H9 (cell line): ENCODE results near the gene KRT15. TPM values are rescaled to one million over a fixed set of nuclear protein-coding genes. Genes with fewer than 3 reads are reported as not detected.

Source experiments
- DNase-seq: peaks from one replicate; pipeline ENCODE4 v3.0.0-alpha.2; 2017
- H2AFZ ChIP-seq: one replicate; pipeline ENCODE4 v1.6.1; 2013; ENCODE audit warnings: mild to moderate bottlenecking, low read length, control low read depth, moderate library complexity
- H2AK5ac ChIP-seq: 2 replicates; pipeline ENCODE4 v1.6.1; 2013; ENCODE audit warnings: low read length, control low read depth, mixed read lengths; ENCODE audit not compliant: insufficient read length
- H2BK120ac ChIP-seq: one replicate; pipeline ENCODE4 v1.6.1; 2013; ENCODE audit warnings: low read depth, mild to moderate bottlenecking, low read length, control low read depth, inconsistent platforms; ENCODE audit not compliant: poor library complexity, severe bottlenecking
- H2BK12ac ChIP-seq: 2 replicates; pipeline ENCODE4 v1.6.1; 2013; ENCODE audit warnings: low read length, control low read depth, mixed read lengths, low read depth; ENCODE audit not compliant: insufficient read length
- H2BK15ac ChIP-seq: 2 replicates; pipeline ENCODE4 v1.6.1; 2013; ENCODE audit warnings: low read depth, low read length, control low read depth
- H2BK20ac ChIP-seq: one replicate; pipeline ENCODE4 v1.6.1; 2013; ENCODE audit warnings: low read depth, mild to moderate bottlenecking, low read length, control low read depth, inconsistent platforms; ENCODE audit not compliant: poor library complexity, severe bottlenecking
- H2BK5ac ChIP-seq: 2 replicates; pipeline ENCODE4 v1.6.1; 2013; ENCODE audit warnings: low read length, control low read depth, mixed read lengths; ENCODE audit not compliant: insufficient read length
- H3K14ac ChIP-seq: 2 replicates; pipeline ENCODE4 v1.6.1; 2013; ENCODE audit warnings: low read length, control low read depth; ENCODE audit not compliant: insufficient read depth
- H3K18ac ChIP-seq: 2 replicates; pipeline ENCODE4 v1.6.1; 2013; ENCODE audit warnings: low read depth, mild to moderate bottlenecking, mixed read lengths, low read length, control low read depth; ENCODE audit not compliant: insufficient read length
- H3K23ac ChIP-seq: 2 replicates; pipeline ENCODE4 v1.6.1; 2013; ENCODE audit warnings: low read length, control low read depth, mixed read lengths, low read depth; ENCODE audit not compliant: insufficient read length
- H3K23me2 ChIP-seq: 2 replicates; pipeline ENCODE4 v1.6.1; 2013; ENCODE audit warnings: low read depth, mild to moderate bottlenecking, mixed read lengths, low read length, control low read depth; ENCODE audit not compliant: insufficient read length, poor library complexity, severe bottlenecking
- H3K27ac ChIP-seq: 2 replicates; pipeline ENCODE4 v1.5.1; 2013; ENCODE audit warnings: low read length, control low read depth, mixed read lengths, low read depth; ENCODE audit not compliant: insufficient read length
- H3K27me3 ChIP-seq: 2 replicates; pipeline ENCODE4 v1.6.1; 2013; ENCODE audit warnings: low read length, control low read depth, inconsistent platforms; ENCODE audit not compliant: insufficient read depth
- H3K4ac ChIP-seq: 2 replicates; pipeline ENCODE4 v1.6.1; 2013; ENCODE audit warnings: low read depth, mild to moderate bottlenecking, control low read depth, inconsistent platforms, low read length, moderate library complexity
- H3K4me1 ChIP-seq: 2 replicates; pipeline ENCODE4 v1.6.1; 2013; ENCODE audit warnings: low read length, control low read depth, inconsistent platforms; ENCODE audit not compliant: insufficient read depth
- H3K4me2 ChIP-seq: 2 replicates; pipeline ENCODE4 v1.6.1; 2013; ENCODE audit warnings: low read length, control low read depth, mixed read lengths; ENCODE audit not compliant: insufficient read length, insufficient read depth
- H3K56ac ChIP-seq: 2 replicates; pipeline ENCODE4 v1.6.1; 2013; ENCODE audit warnings: low read depth, mild to moderate bottlenecking, mixed read lengths, low read length, control low read depth; ENCODE audit not compliant: insufficient read length
- H3K79me1 ChIP-seq: 2 replicates; pipeline ENCODE4 v1.6.1; 2013; ENCODE audit warnings: low read depth, mild to moderate bottlenecking, moderate library complexity, low read length, control low read depth, inconsistent platforms; ENCODE audit not compliant: insufficient read depth, poor library complexity, severe bottlenecking
- H3K79me2 ChIP-seq: 2 replicates; pipeline ENCODE4 v1.6.1; 2013; ENCODE audit warnings: low read length, control low read depth, inconsistent platforms; ENCODE audit not compliant: insufficient read depth
- H3K9ac ChIP-seq: 2 replicates; pipeline ENCODE4 v1.6.1; 2013; ENCODE audit warnings: low read length, control low read depth, mixed read lengths; ENCODE audit not compliant: insufficient read length; ENCODE audit errors: extremely low read depth
- H3K9me3 ChIP-seq: one replicate; pipeline ENCODE4 v1.6.1; 2013; ENCODE audit warnings: low read depth, low read length, inconsistent platforms; ENCODE audit not compliant: control insufficient read depth
- H3T11ph ChIP-seq: one replicate; pipeline ENCODE4 v1.6.1; 2013; ENCODE audit warnings: mild to moderate bottlenecking, low read length, control low read depth, inconsistent platforms
- H4K20me1 ChIP-seq: one replicate; pipeline ENCODE4 v1.6.1; 2013; ENCODE audit not compliant: control insufficient read depth, insufficient read length, insufficient read depth
- H4K5ac ChIP-seq: 2 replicates; pipeline ENCODE4 v1.6.1; 2013; ENCODE audit warnings: low read depth, mild to moderate bottlenecking, mixed read lengths, low read length, control low read depth; ENCODE audit not compliant: insufficient read length
- H4K8ac ChIP-seq: replicated peaks from 2 replicates; pipeline ENCODE4 v1.6.1; 2013; ENCODE audit warnings: low read length, control low read depth, mixed read lengths, low read depth; ENCODE audit not compliant: insufficient read length
- H4K91ac ChIP-seq: 2 replicates; pipeline ENCODE4 v1.6.1; 2013; ENCODE audit warnings: low read depth, mild to moderate bottlenecking, moderate library complexity, mixed read lengths, low read length, control low read depth; ENCODE audit not compliant: insufficient read length
- H3K27ac Mint-ChIP-seq, 3 experiments: 2 replicates in 2 of 3; 3 replicates in 1 of 3; pipeline ENCODE4 v1.8.0; 2020 to 2021; ENCODE audit warnings: mixed read lengths in 3 of 3, mild to moderate bottlenecking in 1 of 3, moderate library complexity in 1 of 3
- H3K27me3 Mint-ChIP-seq: 2 replicates; pipeline ENCODE4 v1.8.0; 2021; ENCODE audit warnings: low read depth, mild to moderate bottlenecking, moderate library complexity, mixed read lengths
- H3K36me3 Mint-ChIP-seq, 3 experiments: 2 replicates in 2 of 3; 3 replicates in 1 of 3; pipeline ENCODE4 v1.8.0; 2020 to 2021; ENCODE audit warnings: low read depth in 3 of 3, mixed read lengths in 3 of 3; ENCODE audit not compliant: insufficient read depth in 1 of 3
- H3K4me1 Mint-ChIP-seq, 2 experiments: 2 replicates each; pipeline ENCODE4 v1.8.0; 2020; ENCODE audit warnings: mixed read lengths in 2 of 2
- H3K4me3 Mint-ChIP-seq, 2 experiments: 2 replicates in 1 of 2; 3 replicates in 1 of 2; pipeline ENCODE4 v1.8.0; 2020 to 2021; ENCODE audit warnings: mild to moderate bottlenecking in 2 of 2, mixed read lengths in 2 of 2, moderate library complexity in 1 of 2
- H3K9me3 Mint-ChIP-seq, 2 experiments: 2 replicates in 1 of 2; 3 replicates in 1 of 2; pipeline ENCODE4 v1.8.0; 2020; ENCODE audit warnings: mild to moderate bottlenecking in 2 of 2, mixed read lengths in 2 of 2, moderate library complexity in 1 of 2
- CTCF ChIP-seq: fragments of 200-600 bp; sonication (generic); conservative IDR thresholded peaks from 3 replicates; pipeline ENCODE4 v1.8.0; 2021; ENCODE audit warnings: antibody characterized with exemption, mild to moderate bottlenecking
- WGBS: extraction: QIAGEN DNeasy Blood & Tissue Kit; methylation state at CpG from one replicate; pipeline ENCODE4 v1.1.7; 2013; ENCODE audit warnings: missing lambda C conversion rate, low lambda C conversion rate, mixed read lengths; ENCODE audit not compliant: insufficient read length; ENCODE audit errors: extremely low coverage; 5-methylcytosine and 5-hydroxymethylcytosine counted together
- total RNA-seq: library from RNA; stranded (reverse); gene quantifications from 2 replicates; pipeline ENCODE4 v1.2.1, GENCODE V29; 2021

Gene KRT15
- total RNA-seq, 1 experiment from 2014 or later = 0.87 TPM

DNA sequence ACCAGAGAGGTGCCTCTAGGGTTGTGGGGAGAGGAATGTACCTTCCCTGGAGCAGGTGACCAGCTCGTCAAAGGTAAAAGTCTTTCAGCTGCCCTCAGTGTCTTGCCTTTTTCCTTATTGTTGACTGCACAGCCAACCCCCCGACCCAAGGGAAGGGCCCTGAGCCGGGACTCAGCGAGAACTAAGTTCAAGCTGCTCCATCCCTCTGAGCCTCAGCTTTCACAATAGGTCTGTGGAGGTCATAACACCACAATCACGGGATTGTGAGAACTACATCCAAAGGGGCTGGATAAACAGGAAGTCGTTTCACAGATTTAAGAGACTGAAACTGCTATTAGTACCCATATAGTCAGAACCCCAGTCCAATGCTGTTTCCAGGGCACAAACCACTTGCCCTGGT lies 26.3 kb downstream of the KRT15 start:
- H3K4me3 Mint-ChIP-seq = no peak overlapping the region; a peak in 1 of 5 replicates
- H3K79me2 ChIP-seq = no peaks in the 10 kb centered on the region
- no peak overlapping the region for H3K9ac ChIP-seq
- H3K4me1 ChIP-seq = no peaks in the 10 kb centered on the region
- H3K4me1 Mint-ChIP-seq = peaks cover 7 to 9% of the 10 kb centered on the region in 2 experiments
- H3K23me2 ChIP-seq = no peaks in the 10 kb centered on the region
- no peak overlapping the region for H2BK12ac ChIP-seq
- H3K36me3 Mint-ChIP-seq = no peaks in the 10 kb centered on the region
- no peak for DNase-seq
- no peak overlapping the region for H4K5ac ChIP-seq
- TF ChIP-seq CTCF = no peak
- no peaks in the 10 kb centered on the region for H3K9me3 Mint-ChIP-seq
- no CpG with 5 or more reads among the region's 6 CpGs for WGBS
- H3K79me1 ChIP-seq = no peaks in the 10 kb centered on the region
- H3T11ph ChIP-seq = no peak overlapping the region
- peaks cover 19% of the 10 kb centered on the region for H3K27me3 Mint-ChIP-seq
- H3K4ac ChIP-seq = no peak overlapping the region
- no peak overlapping the region for H3K14ac ChIP-seq
- no peaks in the 10 kb centered on the region for H3K9me3 ChIP-seq
- no peak overlapping the region for H2BK15ac ChIP-seq
- no peak overlapping the region for H3K18ac ChIP-seq
- H2BK120ac ChIP-seq = no peak overlapping the region
- no peaks in the 10 kb centered on the region for H3K27me3 ChIP-seq
- H4K20me1 ChIP-seq = no peaks in the 10 kb centered on the region
- no peak overlapping the region for H3K27ac ChIP-seq
- H4K91ac ChIP-seq = no peak overlapping the region
- H2AK5ac ChIP-seq = no peak overlapping the region
- no peak overlapping the region for H2AFZ ChIP-seq
- no peak overlapping the region for H2BK5ac ChIP-seq
- no peak overlapping the region for H3K4me2 ChIP-seq
- H3K23ac ChIP-seq = no peak overlapping the region
- H4K8ac ChIP-seq = no peak overlapping the region
- H3K56ac ChIP-seq = no peak overlapping the region
- no peak overlapping the region; a peak in 1 of 7 replicates for H3K27ac Mint-ChIP-seq
- H2BK20ac ChIP-seq = no peak overlapping the region
